Measurements from ENCODE around the gene SCML1.

SCML1 gene

GRCh38 chrX:17801431-17801830, 64.1 kb downstream of the SCML1 start:
- no peak for DNase-seq

GRCh38 chrX:17802756-17803155, 65.5 kb downstream of the SCML1 start:
- no peak for DNase-seq

- no peak for DNase-seq
These were observed 66.2 kb downstream of the SCML1 start for GRCh38 chrX:17803449-17803848.

Measured in fibroblast of upper back skin (primary cell).